ENCODE results near the gene TMLHE. TPM values are rescaled to one million over a fixed set of nuclear protein-coding genes. Genes with fewer than 3 reads are reported as not detected.
A peak's percentile ranks its signal among the peaks of the same experiment; 100 is the strongest.

TMLHE gene
- total RNA-seq, 1 donor from 2014 or later: 11.6 TPM

DNA sequence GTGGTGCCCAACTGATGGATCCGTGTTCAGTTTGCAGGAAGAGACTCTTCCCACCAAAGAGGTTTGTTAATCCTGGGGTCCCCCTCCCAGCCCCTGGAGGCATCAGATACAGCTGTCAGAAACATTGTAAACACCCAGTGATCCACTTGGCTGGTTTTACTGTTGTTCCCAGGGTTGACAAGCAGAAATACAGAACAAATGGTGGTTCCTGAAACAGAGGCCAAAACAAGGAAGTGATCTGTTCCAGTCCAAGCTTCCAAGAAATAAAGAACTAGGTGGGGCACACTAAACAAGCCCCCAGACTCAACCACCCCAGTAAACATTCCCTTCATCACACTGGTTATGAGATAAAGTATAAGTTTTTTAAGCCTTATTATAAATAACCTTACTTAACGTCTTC, 1.4 kb downstream of the TMLHE start:
- TF ChIP-seq, protein P1, sequence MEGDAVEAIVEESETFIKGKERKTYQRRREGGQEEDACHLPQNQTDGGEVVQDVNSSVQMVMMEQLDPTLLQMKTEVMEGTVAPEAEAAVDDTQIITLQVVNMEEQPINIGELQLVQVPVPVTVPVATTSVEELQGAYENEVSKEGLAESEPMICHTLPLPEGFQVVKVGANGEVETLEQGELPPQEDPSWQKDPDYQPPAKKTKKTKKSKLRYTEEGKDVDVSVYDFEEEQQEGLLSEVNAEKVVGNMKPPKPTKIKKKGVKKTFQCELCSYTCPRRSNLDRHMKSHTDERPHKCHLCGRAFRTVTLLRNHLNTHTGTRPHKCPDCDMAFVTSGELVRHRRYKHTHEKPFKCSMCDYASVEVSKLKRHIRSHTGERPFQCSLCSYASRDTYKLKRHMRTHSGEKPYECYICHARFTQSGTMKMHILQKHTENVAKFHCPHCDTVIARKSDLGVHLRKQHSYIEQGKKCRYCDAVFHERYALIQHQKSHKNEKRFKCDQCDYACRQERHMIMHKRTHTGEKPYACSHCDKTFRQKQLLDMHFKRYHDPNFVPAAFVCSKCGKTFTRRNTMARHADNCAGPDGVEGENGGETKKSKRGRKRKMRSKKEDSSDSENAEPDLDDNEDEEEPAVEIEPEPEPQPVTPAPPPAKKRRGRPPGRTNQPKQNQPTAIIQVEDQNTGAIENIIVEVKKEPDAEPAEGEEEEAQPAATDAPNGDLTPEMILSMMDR (IDR thresholded peaks at IDR 0.05; ENCODE audit: unreplicated experiment): no peak
- Mint-ChIP-seq H3K27ac (ENCODE audit: unreplicated experiment) (no peak overlapping the region), H3K4me3 (ENCODE audit: unreplicated experiment) (peak overlapping the region; percentile 65), H3K27me3 (ENCODE audit: unreplicated experiment) (no peaks in the 10 kb centered on the region), H3K36me3 (ENCODE audit: low read depth, unreplicated experiment) (no peaks in the 10 kb centered on the region), H3K4me1 (ENCODE audit: unreplicated experiment) (peaks cover 3% of the 10 kb centered on the region), H3K9me3 (ENCODE audit: unreplicated experiment) (no peaks in the 10 kb centered on the region)
- DNase-seq (ENCODE audit: low spot score): no peak

DNA sequence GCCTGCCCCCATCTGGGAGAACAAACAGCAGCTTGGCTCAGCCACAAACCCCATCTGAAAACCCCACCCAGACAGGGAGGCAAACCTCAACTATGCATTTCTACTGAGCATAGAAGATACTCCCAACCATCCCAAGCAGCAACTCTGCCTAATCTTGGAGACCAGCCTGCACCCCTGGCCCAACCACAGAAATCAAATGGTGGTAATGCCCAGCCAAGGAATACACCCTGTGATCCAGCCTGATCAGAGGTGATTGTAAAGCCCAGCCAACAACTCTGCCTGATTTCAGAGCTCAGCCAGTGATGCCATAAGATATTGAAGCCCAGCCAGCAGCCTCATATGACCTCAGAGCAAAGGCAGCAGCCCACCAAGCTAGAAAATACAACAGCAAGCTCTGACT, 19.8 kb downstream of the TMLHE start:
- no peaks in the 10 kb centered on the region for H3K9me3 Mint-ChIP-seq (ENCODE audit: unreplicated experiment)

GRCh38 chrX:155592331-155592730, 20.4 kb downstream of the TMLHE start:
- TF ChIP-seq, protein P1 (IDR thresholded peaks at IDR 0.05; ENCODE audit: unreplicated experiment): no peak
- H3K27ac Mint-ChIP-seq (ENCODE audit: unreplicated experiment): no peak overlapping the region
- no peaks in the 10 kb centered on the region for H3K9me3 Mint-ChIP-seq (ENCODE audit: unreplicated experiment)
- H3K36me3 Mint-ChIP-seq (ENCODE audit: low read depth, unreplicated experiment): no peaks in the 10 kb centered on the region
- H3K27me3 Mint-ChIP-seq (ENCODE audit: unreplicated experiment): peaks cover 2% of the 10 kb centered on the region
- H3K4me1 Mint-ChIP-seq (ENCODE audit: unreplicated experiment): no peaks in the 10 kb centered on the region
- no peak overlapping the region for H3K4me3 Mint-ChIP-seq (ENCODE audit: unreplicated experiment)
- no peak for DNase-seq (ENCODE audit: low spot score)

More for the DNA sequence above, 19.8 kb downstream of the TMLHE start:
- H3K27ac Mint-ChIP-seq (ENCODE audit: unreplicated experiment): no peak overlapping the region
- no peaks in the 10 kb centered on the region for H3K36me3 Mint-ChIP-seq (ENCODE audit: low read depth, unreplicated experiment)
- no peak for DNase-seq (ENCODE audit: low spot score)
- TF ChIP-seq, protein P1 (IDR thresholded peaks at IDR 0.05; ENCODE audit: unreplicated experiment): no peak
- no peaks in the 10 kb centered on the region for H3K4me1 Mint-ChIP-seq (ENCODE audit: unreplicated experiment)
- peaks cover 2% of the 10 kb centered on the region for H3K27me3 Mint-ChIP-seq (ENCODE audit: unreplicated experiment)
- H3K4me3 Mint-ChIP-seq (ENCODE audit: unreplicated experiment): no peak overlapping the region

DNA sequence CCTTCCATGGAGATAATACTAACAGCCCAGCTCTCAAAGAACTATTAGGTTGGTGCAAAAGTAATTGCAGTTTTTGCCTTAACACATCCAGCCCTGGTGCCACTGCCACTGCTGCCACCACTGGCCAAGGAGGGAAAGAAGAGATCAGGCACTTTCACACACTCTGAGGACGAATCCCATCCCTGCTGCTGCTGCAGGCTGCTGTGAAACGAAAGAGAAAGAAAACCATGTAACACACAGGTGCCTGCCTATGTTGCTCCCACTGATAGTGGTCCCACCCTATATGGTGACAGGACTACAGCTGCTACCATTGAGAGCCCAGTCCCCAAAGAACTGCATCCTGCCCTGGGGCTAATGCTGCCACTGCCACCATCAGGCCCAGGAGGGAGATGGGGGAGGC, 35.1 kb downstream of the TMLHE start:
- H3K9me3 Mint-ChIP-seq (ENCODE audit: unreplicated experiment): no peaks in the 10 kb centered on the region
- no peaks in the 10 kb centered on the region for H3K27me3 Mint-ChIP-seq (ENCODE audit: unreplicated experiment)
- H3K4me1 Mint-ChIP-seq (ENCODE audit: unreplicated experiment): peaks cover 2% of the 10 kb centered on the region
- H3K36me3 Mint-ChIP-seq (ENCODE audit: low read depth, unreplicated experiment): no peaks in the 10 kb centered on the region
- DNase-seq (ENCODE audit: low spot score): no peak
- no peak overlapping the region for H3K4me3 Mint-ChIP-seq (ENCODE audit: unreplicated experiment)
- TF ChIP-seq, protein P1 (IDR thresholded peaks at IDR 0.05; ENCODE audit: unreplicated experiment): no peak
- H3K27ac Mint-ChIP-seq (ENCODE audit: unreplicated experiment): no peak overlapping the region

DNA sequence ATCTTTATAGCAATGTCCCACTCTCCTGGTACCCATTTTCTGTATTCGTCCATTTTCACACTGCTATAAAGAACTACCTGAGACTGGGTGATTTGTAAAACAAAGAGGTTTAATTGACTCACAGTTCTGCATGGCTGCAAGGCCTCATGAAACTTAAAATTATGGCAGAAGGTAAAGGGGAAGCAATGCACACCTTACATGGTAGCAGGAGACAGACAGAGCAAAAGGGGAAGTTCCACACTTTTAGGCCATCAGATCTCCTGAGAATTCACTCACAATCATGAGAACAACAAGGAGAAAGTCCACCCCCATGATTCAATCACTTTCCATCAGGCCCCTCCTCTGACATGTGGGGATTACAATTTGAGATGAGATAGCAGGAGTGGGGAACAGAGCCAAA, 49.7 kb downstream of the TMLHE start:
- H3K27me3 Mint-ChIP-seq (ENCODE audit: unreplicated experiment): no peaks in the 10 kb centered on the region

More for the DNA sequence above, 49.7 kb downstream of the TMLHE start:
- TF ChIP-seq, protein P1 (IDR thresholded peaks at IDR 0.05; ENCODE audit: unreplicated experiment): no peak
- H3K4me1 Mint-ChIP-seq (ENCODE audit: unreplicated experiment): no peaks in the 10 kb centered on the region
- H3K27ac Mint-ChIP-seq (ENCODE audit: unreplicated experiment): no peak overlapping the region
- no peak for DNase-seq (ENCODE audit: low spot score)
- H3K36me3 Mint-ChIP-seq (ENCODE audit: low read depth, unreplicated experiment): no peaks in the 10 kb centered on the region
- no peaks in the 10 kb centered on the region for H3K9me3 Mint-ChIP-seq (ENCODE audit: unreplicated experiment)
- no peak overlapping the region for H3K4me3 Mint-ChIP-seq (ENCODE audit: unreplicated experiment)

Data from endothelial cell (in vitro differentiated cells).